Amygdala (tissue), 56 donors: ENCODE measurements around the gene FAM124A.

Experiments used
- DNase-seq, 56 donors: peaks; one replicate each; lab custom pipeline; 2025; lab: John Stamatoyannopoulos, UW

The FAM124A gene

GRCh38 chr13:51222037-51222685 is at the start of gene FAM124A:
Gene FAM124A, plus strand, starts transcription at chr13:51222398. Its CDS starts 104 bp downstream, at chr13:51222502.
- DNase-seq, result peak in 35 of 56 donors; percentile 20 to 79 (median 49)

GRCh38 chr13:51175021-51175420 is 47.2 kb upstream of the FAM124A start:
- DNase-seq, result no peak

- no peak for DNase-seq
These were observed 46.6 kb upstream of the FAM124A start for GRCh38 chr13:51175639-51176038.

DNA sequence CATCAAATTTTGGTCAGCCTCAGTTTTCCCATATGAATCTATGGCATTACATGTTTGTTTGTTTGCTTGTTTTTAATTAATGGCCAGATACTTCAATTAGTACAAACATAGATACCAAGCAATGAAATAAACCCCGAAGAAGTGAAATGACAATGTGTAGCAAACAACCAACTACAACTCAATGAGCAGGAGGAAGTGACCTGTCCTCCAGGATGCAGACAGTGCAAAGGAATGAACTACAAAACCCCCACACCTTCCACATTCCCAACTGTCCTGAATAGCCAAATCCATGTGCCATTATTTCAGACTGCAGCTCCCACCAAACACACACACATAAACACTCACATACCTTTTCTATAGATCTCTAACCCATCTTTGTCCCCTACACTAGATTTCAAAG is 45.0 kb upstream of the FAM124A start:
- no peak for DNase-seq

DNA sequence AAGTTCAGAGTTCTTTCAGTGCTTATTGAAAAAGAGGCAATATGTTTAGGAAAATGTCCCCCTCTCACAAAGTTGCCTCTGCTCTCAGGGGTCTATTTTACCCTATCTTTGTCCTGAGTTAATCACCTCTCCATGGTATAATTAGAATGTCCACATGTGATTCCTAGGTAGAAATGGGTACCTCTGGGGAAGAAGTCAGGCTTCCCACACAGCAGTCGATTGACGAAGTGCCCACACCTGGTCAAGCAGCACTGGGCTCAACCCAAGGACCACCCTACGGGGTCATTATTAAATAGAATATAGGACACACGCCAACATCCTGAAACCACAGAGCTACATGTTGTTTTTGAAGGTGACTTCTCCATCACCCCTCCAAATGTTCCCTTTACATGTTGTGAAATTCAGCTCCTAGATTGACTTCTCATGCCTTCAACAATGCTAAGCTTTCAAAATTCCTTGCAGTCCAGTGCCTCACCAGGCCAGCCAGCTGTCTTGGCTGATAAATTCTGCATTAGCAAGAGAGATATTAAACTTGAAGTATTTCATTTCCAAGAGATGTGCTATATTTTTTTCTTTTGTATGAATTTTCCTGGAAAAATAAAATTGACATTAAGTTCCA is 43.6 kb upstream of the FAM124A start:
- DNase-seq, result no peak

GRCh38 chr13:51179432-51179971 is 42.7 kb upstream of the FAM124A start:
- DNase-seq, result no peak

- DNase-seq, result no peak
These were observed 41.2 kb upstream of the FAM124A start for GRCh38 chr13:51180853-51181511.

GRCh38 chr13:51181786-51182383 is 40.3 kb upstream of the FAM124A start:
- no peak for DNase-seq

DNA sequence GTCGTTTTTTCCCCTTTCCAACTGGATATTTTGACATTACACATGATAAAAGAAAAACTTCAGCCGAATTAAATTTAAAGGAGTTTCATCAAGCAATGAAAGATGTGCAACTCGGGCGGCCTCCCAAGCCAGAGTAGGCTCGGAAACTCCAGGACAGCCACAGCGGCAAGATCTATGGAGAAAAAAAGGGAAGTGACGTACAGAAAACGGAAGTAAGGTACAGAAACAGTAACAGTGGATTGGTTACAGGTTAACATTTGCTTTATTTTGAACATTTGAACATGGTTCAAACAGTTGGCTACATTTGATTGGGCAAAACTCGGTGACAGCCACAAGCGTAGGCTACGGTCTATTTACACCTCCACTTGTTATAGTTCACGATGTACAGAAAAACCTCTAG is 30.5 kb upstream of the FAM124A start:
- no peak for DNase-seq

DNA sequence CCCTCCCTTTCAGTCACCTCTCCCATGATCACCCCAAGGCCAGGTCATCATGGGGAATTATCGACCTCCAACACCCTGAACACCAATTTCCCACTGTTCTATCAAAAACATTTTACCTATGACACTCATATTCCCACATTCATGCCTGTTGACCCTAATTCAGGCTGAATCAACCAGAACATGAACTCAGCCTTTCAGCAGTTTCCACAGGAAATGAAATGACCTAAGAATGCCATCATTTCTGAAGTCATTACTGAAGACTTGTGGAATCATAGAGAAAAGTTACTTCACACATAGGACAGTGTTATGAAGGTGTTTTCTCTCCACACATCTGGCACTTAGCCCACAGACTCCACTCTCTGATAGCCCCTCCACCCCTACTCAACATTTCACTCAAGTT is 29.9 kb upstream of the FAM124A start:
- no peak for DNase-seq

- DNase-seq, result no peak
These were observed 28.8 kb upstream of the FAM124A start for GRCh38 chr13:51193387-51193786.

- no peak for DNase-seq
These were observed 27.3 kb upstream of the FAM124A start for GRCh38 chr13:51194942-51195341.

- DNase-seq, result no peak
These were observed 20.3 kb upstream of the FAM124A start for GRCh38 chr13:51201886-51202285.

- DNase-seq, result no peak
These were observed 19.6 kb upstream of the FAM124A start for GRCh38 chr13:51202477-51203046.

DNA sequence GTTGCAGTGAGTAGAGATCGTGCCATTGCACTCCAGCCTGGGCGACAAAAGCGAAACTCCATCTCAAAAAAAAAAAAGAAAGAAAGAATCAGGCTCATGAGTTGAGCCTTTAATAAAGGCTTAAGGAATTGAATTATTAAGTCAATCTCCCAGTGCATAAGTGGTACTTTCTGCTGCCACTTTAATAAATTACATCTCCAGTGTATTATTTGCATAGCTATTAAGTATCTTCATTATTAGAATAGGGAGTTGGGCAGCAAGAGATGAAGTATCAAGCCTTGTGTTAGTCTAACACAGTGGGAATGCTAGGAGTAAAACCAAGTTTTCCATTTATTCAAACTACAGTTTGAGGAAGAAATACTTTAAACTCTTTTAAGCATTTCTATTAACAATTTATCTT is 15.6 kb upstream of the FAM124A start:
- no peak for DNase-seq

DNA sequence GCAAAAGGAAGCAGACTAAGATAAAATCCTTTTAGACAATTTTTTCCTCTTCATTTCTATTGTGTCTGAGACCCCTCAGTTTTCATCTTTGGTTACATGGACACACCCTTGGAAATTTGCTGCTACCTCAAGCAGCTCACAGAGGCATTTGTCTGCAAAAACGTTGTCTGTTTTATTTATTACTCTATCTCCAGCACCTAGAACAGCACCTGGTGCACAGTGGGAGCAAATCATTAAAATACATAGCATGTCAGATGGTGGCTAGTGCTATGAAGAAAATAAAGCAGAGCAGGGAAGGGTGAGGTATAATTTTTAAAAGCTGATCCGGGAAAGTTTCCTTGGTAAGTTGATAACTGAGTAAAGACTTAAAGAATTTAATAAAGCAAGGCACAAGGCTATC is 14.3 kb upstream of the FAM124A start:
- no peak for DNase-seq

DNA sequence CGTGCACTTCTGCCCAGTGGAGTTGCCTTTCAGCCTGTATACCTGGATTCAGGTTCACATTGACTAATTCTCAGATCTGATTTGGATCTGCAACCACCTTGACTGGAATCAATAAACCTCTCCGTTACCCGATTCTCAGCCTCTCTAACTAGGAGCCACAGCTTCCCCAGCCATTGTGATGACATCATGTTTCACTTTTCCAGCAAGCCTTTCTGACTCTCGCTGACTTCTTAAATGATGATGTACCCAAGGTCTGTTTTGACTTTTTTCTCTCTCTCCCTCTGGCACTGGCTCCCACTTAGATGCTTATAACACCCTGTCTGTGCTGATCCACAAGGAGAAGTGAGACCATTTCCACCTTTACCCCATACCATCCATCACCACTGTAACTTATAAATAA is 13.5 kb upstream of the FAM124A start:
- DNase-seq, result no peak

DNA sequence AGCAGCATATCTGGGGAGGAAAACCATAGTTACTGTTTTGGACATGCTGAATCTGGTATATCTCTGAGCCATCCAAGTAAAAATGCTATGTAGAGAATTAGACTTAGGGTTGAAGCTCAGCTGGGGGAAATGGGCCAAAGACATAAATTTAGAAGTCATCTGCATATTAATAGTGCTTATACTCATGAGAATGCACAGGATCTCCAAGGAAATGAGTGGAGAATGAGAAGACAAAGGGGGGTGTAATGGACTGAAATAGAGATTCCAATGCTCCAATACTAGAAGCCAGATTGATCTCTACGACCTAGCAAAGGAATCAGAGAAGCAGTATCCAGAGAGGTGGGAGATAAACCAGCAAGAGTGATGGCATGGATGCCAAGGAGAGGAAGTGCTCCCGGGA is 10.3 kb upstream of the FAM124A start:
- DNase-seq, result no peak

DNA sequence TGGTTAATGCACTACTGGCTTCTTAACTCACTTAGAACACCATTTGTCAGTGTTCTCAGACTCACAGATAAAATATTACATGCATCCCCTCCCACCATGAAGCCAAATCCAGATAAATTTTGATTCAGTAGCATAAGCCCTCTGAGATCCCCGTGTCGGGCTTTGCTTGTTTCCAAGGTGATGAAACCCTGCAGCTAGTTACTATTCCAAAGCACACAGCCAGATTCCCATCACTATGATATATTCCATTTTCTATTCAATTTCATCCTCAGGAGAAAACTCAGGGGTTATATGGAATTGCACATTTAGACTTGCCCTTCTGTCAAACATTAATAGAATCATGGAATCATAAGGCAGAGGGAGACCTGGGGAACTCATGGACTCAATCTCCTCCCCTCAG is 9.4 kb upstream of the FAM124A start:
- no peak for DNase-seq

DNA sequence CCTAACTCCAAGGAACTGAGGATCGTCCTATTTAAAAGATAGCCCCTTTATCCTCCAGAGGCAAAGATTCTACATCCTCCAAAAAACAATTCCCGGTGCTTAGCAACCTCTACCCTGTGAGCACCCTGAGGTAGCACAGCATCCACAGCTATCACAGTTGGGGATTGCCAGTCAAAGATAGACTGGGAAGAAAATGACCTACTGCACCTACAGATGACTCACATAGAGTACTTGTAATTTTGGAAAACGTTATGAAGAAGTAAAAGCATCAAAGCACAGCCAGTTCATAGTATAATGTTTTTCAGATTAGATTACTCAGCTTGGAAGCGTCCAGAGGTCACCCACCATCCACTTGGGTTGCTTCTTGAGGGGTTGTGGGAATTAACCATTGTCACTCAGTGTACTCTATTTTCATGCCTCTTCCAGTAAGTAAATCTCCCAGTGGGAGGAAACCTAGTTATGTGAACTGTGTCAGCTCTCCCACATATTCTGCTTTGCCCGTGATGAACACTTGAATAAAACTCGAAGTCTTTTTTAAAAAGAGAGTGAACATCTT is 8.9 kb upstream of the FAM124A start:
- no peak for DNase-seq

DNA sequence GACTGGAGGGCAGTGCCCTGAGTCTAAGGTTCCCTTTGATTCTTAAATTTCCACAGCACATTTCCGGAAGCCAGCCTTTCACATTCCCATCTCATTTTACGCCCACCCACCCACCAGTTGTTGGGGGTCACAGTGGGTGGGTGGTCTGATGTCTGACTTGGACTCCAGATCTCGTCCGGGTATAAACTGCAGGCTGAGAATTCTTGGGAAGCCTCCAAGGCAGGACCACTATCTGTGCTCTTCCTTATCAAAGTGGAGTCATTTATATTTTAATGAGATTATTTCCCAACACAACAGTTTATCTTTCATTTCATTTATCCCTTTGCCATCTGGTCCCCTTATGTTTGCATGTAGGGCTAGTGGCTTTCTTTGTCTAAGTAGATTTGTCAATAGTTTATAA is 3.6 kb upstream of the FAM124A start:
- no peak for DNase-seq
